HG02840 (cell line): ENCODE data around the gene CIB1.
"Not testable (repeated sequence)": the region's sequence is repeated elsewhere in the genome, so short reads cannot be mapped to it uniquely, and the experiment has no call there.

Source experiments
- ATAC-seq: cut with Tn5 transposase; IDR thresholded peaks from one replicate; pipeline ENCODE4 v1.9.1; 2021; ENCODE audit warnings: mild to moderate bottlenecking, moderate library complexity, moderate number of reproducible peaks; ENCODE audit not compliant: unreplicated experiment, low FRiP score

CIB1 gene

DNA sequence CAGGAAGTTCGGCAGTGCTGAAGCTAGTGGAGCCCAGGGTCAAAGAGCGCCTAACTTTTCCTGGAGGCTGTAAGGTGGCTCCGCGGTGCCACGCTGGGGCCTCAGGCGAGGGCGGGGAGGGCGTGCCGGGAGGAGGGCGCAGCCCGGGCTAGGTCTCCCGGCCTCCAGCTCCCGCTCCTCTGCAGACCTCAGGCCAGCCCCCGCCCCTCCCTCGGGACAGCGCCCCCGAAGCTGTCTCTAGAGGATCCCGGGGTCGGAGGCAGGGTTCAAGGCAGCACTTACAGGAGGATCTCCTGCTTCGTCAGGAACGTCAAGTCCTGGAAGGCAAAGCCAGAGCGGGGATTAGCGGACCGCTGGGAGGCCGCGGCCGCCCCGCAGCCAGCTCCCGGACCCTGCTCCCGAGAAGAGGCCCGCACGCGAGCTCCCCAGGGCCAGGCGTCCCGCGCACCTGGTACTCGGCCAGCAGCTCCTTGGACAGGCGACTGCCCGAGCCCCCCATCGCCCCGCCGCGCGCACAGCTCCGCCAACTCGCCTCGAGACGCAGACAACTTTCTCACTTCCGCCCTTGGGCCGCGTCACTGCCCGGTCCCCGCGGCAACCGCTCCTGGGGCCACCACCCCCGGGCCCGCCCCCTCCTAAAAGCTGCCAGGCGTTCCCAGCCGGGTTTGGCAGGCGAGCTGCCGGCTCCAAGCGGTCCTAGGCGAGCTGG lies at the start of gene CIB1:
CIB1 (minus strand) TSS at position 555 of the 709 bp plus-strand sequence; CDS start at position 499, 56 bp downstream.
- ATAC-seq = peak; percentile 85

- not testable (repeated sequence) for ATAC-seq
These were observed 47.9 kb upstream of the CIB1 start for GRCh38 chr15:90281637-90282036.

- not testable (repeated sequence) for ATAC-seq
These were observed 47.0 kb upstream of the CIB1 start for GRCh38 chr15:90280743-90281142.

DNA sequence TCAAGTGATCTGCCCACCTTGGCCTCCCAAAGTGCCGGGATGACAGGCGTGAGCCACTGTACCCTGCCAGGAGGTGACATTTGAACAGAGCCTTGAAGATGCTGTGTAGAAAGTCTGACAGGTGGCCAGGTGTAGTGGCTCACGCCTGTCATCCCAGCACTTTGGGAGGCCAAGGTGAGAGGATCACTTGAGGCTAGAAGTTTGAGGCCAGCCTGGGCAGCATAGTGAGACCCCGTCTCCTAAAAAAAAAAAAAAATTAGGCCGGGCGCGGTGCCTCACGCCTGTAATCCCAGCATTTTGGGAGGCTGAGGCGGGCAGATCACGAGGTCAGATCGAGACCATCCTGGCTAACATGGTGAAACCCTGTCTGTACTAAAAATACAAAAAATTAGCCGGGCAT lies 44.7 kb upstream of the CIB1 start:
- ATAC-seq = not testable (repeated sequence)

GRCh38 chr15:90271459-90272166 lies 37.9 kb upstream of the CIB1 start:
- ATAC-seq = no peak

GRCh38 chr15:90270502-90271150 lies 36.9 kb upstream of the CIB1 start:
- no peak for ATAC-seq

GRCh38 chr15:90268415-90268814 lies 34.7 kb upstream of the CIB1 start:
- ATAC-seq = no peak

DNA sequence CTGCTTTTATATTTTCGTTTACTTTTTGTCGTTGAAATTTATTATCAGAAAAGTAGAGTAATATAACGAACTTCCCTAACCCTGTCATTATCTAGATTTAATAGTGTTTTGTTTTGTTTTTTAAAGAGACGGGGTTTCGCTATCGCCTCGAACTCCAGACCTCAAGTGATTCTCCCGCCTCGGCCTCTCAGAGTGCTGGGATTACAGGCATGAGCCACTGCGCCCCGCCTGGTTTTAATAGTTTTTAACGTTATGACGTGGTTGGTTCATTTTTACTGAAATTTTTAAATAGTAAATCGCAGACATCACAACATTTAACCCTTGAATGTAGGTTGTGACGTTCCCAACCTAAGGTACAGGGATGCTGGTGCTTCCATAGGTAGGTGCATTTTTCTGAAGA lies 32.7 kb upstream of the CIB1 start:
- ATAC-seq = no peak

DNA sequence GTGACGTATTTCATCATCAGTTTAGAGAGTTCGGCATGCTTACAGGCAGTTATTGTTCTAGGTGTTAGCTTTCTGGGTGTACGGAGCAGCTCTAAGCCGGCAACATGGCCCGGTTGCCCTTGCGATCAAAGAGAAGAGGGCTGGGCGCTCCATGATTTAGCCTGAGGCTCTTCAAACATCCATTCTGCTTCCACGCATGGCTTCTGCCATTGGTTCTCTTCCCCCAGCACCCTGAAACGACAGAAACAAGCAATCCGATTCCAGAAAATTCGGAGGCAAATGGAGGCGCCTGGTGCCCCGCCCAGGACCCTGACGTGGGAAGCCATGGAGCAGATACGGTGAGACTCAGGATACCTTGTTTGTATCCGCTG lies 32.3 kb upstream of the CIB1 start:
- no peak for ATAC-seq

DNA sequence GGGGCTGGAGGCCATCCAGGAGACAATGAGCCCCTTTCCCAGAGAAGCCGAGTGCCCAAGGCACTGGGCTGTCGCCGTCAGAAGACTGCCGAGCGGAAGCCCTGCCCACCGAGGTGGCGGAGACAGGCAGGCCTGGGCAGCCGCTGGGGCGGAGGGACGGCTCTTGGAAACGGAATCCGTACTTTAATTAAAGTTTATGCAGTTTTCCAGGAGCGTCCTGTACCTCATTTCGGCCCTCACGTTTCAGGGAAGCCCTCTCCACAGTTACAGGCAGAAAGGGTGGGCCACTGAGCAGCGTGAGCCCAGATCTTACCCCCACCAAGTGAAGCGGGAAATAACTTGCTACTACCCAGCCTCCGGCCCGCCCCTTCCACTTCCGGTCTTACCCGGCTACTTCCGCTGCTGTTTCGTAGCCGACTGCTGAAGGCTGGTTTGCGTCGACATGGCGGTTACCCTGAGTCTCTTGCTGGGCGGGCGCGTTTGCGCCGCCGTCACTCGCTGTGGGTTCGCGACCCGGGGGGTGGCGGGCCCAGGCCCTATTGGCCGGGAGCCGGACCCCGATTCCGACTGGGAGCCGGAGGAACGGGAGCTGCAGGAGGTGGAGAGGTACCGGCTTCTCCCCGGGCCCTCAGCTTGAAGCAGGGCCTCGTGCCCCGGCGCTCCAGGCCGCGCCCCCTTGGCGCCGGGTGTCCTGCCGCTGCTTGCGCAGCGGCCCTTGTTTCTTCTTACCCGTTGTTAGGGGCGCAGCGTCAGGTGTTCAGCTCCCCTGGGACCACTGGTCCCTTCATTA lies 31.7 kb upstream of the CIB1 start, which contains the start of gene NGRN:
NGRN (plus strand) TSS at position 402 of the 790 bp plus-strand sequence; CDS start at position 443, 41 bp downstream.
- peak; percentile 94 for ATAC-seq

DNA sequence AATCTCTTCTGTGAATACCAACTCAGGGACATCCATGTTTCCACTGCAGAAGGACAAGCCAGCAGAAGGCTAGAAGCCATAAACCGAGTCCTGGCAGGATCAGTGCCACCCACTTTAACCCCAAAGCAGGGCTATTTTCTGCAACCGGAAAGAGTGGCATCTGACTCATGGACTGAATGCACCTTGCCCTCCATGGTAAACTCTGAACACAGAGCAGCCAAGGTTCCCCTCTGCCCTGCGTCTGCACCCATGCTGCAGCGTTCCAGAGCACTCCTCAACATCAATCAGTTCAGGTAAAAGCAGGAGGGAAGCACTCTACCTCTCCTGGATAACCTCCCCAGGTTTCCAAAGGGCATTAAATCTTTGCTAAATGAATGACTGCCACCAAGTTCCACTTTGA lies 30.9 kb upstream of the CIB1 start:
- no peak for ATAC-seq

GRCh38 chr15:90262426-90262825 lies 28.7 kb upstream of the CIB1 start:
- no peak for ATAC-seq

DNA sequence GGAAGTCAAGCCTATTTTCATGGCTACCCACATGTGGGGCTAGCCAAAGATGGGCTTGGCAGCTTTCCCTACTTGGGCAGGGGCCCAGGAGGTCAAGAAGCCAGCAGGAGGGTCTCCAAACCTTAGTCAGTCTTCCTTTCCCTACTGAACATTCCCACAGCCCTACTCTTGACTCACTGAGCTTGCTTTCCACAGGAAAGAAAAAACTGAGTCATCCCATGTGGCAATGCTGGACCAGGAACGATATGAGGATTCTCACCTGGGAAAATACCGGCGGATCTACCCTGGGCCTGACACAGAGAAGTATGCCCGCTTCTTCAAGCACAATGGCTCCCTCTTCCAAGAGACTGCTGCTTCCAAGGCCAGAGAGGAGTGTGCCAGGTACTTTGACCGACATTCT lies 28.1 kb upstream of the CIB1 start:
- ATAC-seq = no peak

- ATAC-seq = not testable (repeated sequence)
These were observed 27.0 kb upstream of the CIB1 start for GRCh38 chr15:90260731-90261130.

GRCh38 chr15:90259524-90259923 lies 25.8 kb upstream of the CIB1 start:
- ATAC-seq = peak; percentile 59

DNA sequence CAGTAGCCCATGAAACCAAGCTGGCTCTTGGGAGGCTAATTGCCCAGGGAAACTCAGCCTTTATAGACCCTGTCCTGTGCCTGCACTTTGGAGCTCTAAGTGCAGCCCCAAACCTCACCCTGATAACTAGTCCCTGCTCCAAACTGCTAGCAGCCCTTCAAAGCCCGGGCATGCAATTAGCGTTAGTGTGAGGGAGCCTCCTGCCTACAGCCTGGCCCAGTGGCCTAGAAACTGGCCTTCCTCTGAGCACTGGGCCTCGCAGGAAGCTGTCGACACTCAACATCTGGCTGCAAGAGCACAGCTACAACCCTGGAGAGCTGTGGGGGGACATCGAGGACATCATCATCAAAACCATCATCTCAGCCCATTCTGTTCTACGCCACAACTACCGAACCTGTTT lies 24.0 kb upstream of the CIB1 start:
- no peak for ATAC-seq

DNA sequence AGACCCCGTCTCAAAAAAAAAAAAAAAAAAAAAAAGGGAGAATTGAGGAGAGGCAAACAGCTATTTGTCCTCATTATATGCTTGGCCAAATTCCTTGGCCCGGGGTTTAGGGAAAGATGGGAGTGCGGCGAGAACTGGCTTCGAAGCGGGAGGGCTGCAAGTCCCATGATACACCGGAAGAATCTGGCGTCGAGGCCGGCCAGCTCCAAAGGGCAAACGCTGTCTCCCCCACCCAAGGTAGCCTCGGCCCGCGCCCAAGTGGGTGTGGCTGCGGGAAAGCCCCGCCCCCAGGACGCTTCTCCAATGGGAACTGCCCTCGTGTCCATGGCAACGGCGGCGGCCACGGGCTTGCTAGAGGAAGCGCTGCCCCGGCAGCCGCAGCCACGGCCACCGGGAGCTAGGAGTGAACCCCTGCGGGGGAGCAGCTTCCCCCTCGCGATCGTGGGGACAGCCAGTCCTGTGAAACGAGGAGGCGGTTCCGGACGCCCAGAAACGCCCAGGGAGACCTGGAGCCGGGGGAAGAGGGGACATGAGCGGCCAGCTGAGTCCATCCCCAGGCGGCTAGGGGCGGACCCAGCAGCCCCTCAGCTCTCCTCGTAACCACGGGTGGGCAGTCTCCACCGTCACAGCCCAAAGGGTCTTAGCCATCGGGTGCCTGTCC lies 15.6 kb upstream of the CIB1 start, which contains the start of gene TTLL13:
TTLL13 (plus strand) TSS at position 354 of the 661 bp plus-strand sequence. CDS start 1,075 bp downstream, outside the sequence.
- no peak for ATAC-seq

DNA sequence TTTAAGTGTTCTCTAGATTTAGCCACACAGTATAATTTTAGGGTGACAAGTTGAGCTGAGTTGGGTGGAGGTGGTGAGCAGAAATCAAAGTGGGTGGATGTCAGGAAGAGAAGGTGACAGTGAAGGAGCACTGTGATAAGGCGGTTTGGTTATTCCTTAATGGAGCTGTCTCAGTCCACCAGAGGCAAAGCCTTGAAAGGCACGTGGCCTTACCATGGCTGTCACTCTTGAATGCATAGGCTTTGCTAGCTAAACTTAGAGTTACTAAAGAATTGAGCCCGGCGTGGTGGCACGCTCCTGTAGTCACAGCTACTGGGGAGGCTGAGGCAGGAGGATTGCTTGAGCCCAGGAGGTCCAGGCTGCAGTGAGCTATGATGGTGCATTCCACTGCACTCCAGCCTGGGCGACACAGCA lies 15.1 kb upstream of the CIB1 start:
- ATAC-seq = no peak

DNA sequence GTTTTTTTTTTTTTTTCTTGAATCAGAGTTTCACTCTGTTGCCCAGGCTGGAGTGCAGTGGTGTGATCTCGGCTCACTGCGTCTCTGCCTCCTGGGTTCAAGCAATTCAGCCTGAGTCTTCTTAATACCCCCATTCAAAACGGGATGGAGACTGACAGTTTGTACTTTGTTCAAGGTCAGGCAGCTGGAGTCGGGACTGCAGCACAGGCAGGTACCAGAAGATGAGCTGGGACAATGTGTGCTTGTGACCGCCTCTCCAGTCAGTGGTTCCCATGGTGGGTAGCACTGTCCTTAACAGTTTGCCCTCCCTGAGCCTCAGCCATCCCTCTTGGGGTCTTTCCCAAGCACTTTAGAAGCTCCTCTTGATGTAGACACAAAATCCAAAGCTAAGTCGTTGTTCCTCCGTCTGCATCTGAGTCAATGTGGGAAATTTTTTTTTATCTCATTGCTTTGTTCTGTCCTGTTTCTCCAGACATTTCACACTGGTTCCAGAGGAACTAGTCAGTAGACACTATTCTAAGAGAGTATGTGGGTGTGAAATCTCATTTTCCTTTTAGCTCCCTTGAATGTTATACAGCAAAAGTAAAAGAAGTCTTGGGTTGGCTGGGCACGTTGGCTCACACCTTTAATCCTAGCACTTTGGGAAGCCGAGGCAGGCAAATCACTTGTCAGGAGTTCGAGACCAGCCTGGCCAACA lies 10.3 kb upstream of the CIB1 start:
- no peak for ATAC-seq
